Mesenchymal stem cell (in vitro differentiated cells and primary cell): ENCODE measurements around the gene ARL5B.

Source experiments
- DNase-seq: peaks from one replicate; pipeline ENCODE4 v3.0.0-alpha.2; 2013
- H2AFZ ChIP-seq: one replicate; pipeline ENCODE4 v1.6.1; 2013; ENCODE audit warnings: low read depth, mild to moderate bottlenecking, control low read depth, inconsistent platforms, low read length, moderate library complexity
- H2AK5ac ChIP-seq: 2 replicates; pipeline ENCODE4 v1.6.1; 2013; ENCODE audit warnings: low read length, moderate library complexity, mild to moderate bottlenecking, inconsistent platforms; ENCODE audit not compliant: severe bottlenecking
- H2BK120ac ChIP-seq: one replicate; pipeline ENCODE4 v1.6.1; 2013; ENCODE audit warnings: low read depth, mild to moderate bottlenecking, inconsistent platforms, low read length, moderate library complexity
- H2BK12ac ChIP-seq, 2 experiments: one replicate each; pipeline ENCODE4 v1.6.1; 2013; ENCODE audit warnings: inconsistent platforms in 2 of 2, low read length in 2 of 2, mild to moderate bottlenecking in 2 of 2, moderate library complexity in 2 of 2, control low read depth in 1 of 2
- H2BK15ac ChIP-seq: one replicate; pipeline ENCODE4 v1.6.1; 2013; ENCODE audit warnings: mild to moderate bottlenecking, low read depth, inconsistent platforms; ENCODE audit not compliant: poor library complexity, severe bottlenecking
- H2BK5ac ChIP-seq: 2 replicates; pipeline ENCODE4 v1.6.1; 2013; ENCODE audit warnings: low read depth, mild to moderate bottlenecking, low read length, control low read depth, inconsistent platforms; ENCODE audit not compliant: poor library complexity, severe bottlenecking
- H3K14ac ChIP-seq, 2 experiments: one replicate each; pipeline ENCODE4 v1.6.1; 2013; ENCODE audit warnings: inconsistent platforms in 2 of 2, low read length in 2 of 2, control low read depth in 1 of 2, mild to moderate bottlenecking in 1 of 2, moderate library complexity in 1 of 2
- H3K18ac ChIP-seq, 2 experiments: one replicate each; pipeline ENCODE4 v1.6.1; 2013; ENCODE audit warnings: inconsistent platforms in 2 of 2, low read length in 2 of 2, control low read depth in 1 of 2, low read depth in 1 of 2, mild to moderate bottlenecking in 1 of 2
- H3K23ac ChIP-seq, 2 experiments: one replicate each; pipeline ENCODE4 v1.6.1; 2013; ENCODE audit warnings: inconsistent platforms in 2 of 2, low read length in 2 of 2, mild to moderate bottlenecking in 2 of 2, moderate library complexity in 2 of 2, control low read depth in 1 of 2
- H3K27ac ChIP-seq: 2 replicates; pipeline ENCODE4 v1.5.1; 2013; ENCODE audit warnings: mild to moderate bottlenecking, moderate library complexity, low read length, control low read depth, inconsistent platforms; ENCODE audit not compliant: poor library complexity, severe bottlenecking
- H3K27me3 ChIP-seq, 2 experiments: 2 replicates each; pipeline versions ENCODE4 v1.6.1 to v1.7.0; 2013; ENCODE audit warnings: low read length in 2 of 2, mild to moderate bottlenecking in 2 of 2, moderate library complexity in 2 of 2, control low read depth in 1 of 2, inconsistent platforms in 1 of 2; ENCODE audit not compliant: control insufficient read depth in 1 of 2, insufficient read depth in 1 of 2
- H3K36me3 ChIP-seq, 2 experiments: 2 replicates each; pipeline versions ENCODE4 v1.6.1 to v1.7.0; 2013; ENCODE audit warnings: low read length in 2 of 2, control low read depth in 1 of 2, inconsistent platforms in 1 of 2, low read depth in 1 of 2, mild to moderate bottlenecking in 1 of 2; ENCODE audit not compliant: insufficient read depth in 2 of 2, control insufficient read depth in 1 of 2
- H3K4ac ChIP-seq, 2 experiments: one replicate each; pipeline ENCODE4 v1.6.1; 2013; ENCODE audit warnings: inconsistent platforms in 2 of 2, low read length in 2 of 2, mild to moderate bottlenecking in 2 of 2, moderate library complexity in 2 of 2, control low read depth in 1 of 2, low read depth in 1 of 2
- H3K4me1 ChIP-seq: 2 replicates; pipeline ENCODE4 v1.6.1; 2013; ENCODE audit warnings: low read depth, low read length, control low read depth; ENCODE audit not compliant: control insufficient read depth, insufficient read depth
- H3K4me2 ChIP-seq: 2 replicates; pipeline ENCODE4 v1.6.1; 2013; ENCODE audit warnings: low read length, mild to moderate bottlenecking, inconsistent platforms; ENCODE audit not compliant: poor library complexity, severe bottlenecking
- H3K4me3 ChIP-seq, 2 experiments: 2 replicates each; pipeline versions ENCODE4 v1.5.1 to v1.7.0; 2013; ENCODE audit warnings: low read length in 2 of 2, mild to moderate bottlenecking in 2 of 2, control low read depth in 1 of 2, low read depth in 1 of 2; ENCODE audit not compliant: insufficient read depth in 1 of 2
- H3K79me1 ChIP-seq: replicated peaks from 2 replicates; pipeline ENCODE4 v1.6.1; 2013; ENCODE audit warnings: mild to moderate bottlenecking, control low read depth, low read length, inconsistent platforms; ENCODE audit not compliant: poor library complexity, severe bottlenecking
- H3K9ac ChIP-seq: 2 replicates; pipeline ENCODE4 v1.7.0; 2013; ENCODE audit warnings: mild to moderate bottlenecking, low read length, moderate library complexity
- H3K9me3 ChIP-seq: 2 replicates; pipeline ENCODE4 v1.7.0; 2013; ENCODE audit warnings: mild to moderate bottlenecking, low read length; ENCODE audit not compliant: control insufficient read depth
- H4K8ac ChIP-seq: one replicate; pipeline ENCODE4 v1.6.1; 2013; ENCODE audit warnings: inconsistent platforms, mild to moderate bottlenecking, low read length, moderate library complexity
- H4K91ac ChIP-seq: one replicate; pipeline ENCODE4 v1.6.1; 2013; ENCODE audit warnings: mild to moderate bottlenecking, low read length, inconsistent platforms
- WGBS: methylation state at CpG from one replicate; pipeline ENCODE4 v1.1.7; 2013; ENCODE audit warnings: mixed read lengths; 5-methylcytosine and 5-hydroxymethylcytosine counted together

The ARL5B gene

DNA sequence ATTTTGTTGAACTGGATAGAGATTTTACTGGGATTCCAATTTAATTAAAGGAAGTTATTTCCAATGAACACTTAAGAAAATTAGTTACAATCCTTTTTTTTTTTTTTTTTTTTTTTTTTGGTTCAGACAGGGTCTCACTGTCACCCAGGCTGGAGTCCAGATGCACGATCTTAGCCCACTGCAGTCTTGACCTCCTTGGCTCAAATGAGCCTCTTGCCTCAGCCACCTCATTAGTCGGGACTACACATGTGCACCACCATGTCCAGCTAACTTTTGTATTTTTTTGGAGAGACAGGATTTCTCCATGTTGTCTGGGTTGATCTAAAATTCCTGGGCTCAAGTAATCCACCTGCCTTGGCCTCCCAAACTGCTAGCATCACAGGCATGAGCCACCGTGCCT lies 2.5 kb upstream of the ARL5B start:
- Histone ChIP-seq H3K4me2 (no peak overlapping the region), H4K8ac (no peak overlapping the region), H3K27me3 (no peaks in the 10 kb centered on the region), H3K36me3 (no peaks in the 10 kb centered on the region), H3K9me3 (no peaks in the 10 kb centered on the region), H3K14ac (no peak overlapping the region), H2BK5ac (no peak overlapping the region), H3K79me1 (peaks cover 5% of the 10 kb centered on the region), H3K4ac (no peak overlapping the region), H4K91ac (no peak overlapping the region), H3K18ac (no peak overlapping the region), H2BK12ac (no peak overlapping the region), H3K4me3 (no peak overlapping the region), H2AK5ac (no peak overlapping the region), H2BK120ac (no peak overlapping the region), H3K4me1 (peaks cover 7% of the 10 kb centered on the region), H3K23ac (no peak overlapping the region), H2BK15ac (no peak overlapping the region), H3K27ac (no peak overlapping the region), H2AFZ (no peak overlapping the region), H3K9ac (no peak overlapping the region)
- DNase-seq, result no peak
- WGBS, result 67% methylated on average over 1 of the region's 3 CpGs

- peak overlapping the region; percentile 81 to 96 for H3K18ac ChIP-seq
- H3K27ac ChIP-seq, result peak overlapping the region; percentile 82
- H3K4ac ChIP-seq, result peak overlapping the region; percentile 52 to 82
- DNase-seq, result peak; percentile 46
- 58% methylated on average over 19 of the region's 23 CpGs for WGBS
- peak overlapping the region; percentile 80 for H2BK120ac ChIP-seq
- peak overlapping the region; percentile 93 for H4K8ac ChIP-seq
- H3K9me3 ChIP-seq, result no peaks in the 10 kb centered on the region
- H2AFZ ChIP-seq, result peak overlapping the region; percentile 8
- peak overlapping the region; percentile 83 for H2AK5ac ChIP-seq
- H2BK12ac ChIP-seq, result peak overlapping the region in 1 of 2 experiments; percentile 73
- peaks cover 7% of the 10 kb centered on the region for H3K4me1 ChIP-seq
- H3K79me1 ChIP-seq, result peaks cover 4% of the 10 kb centered on the region
- H3K4me3 ChIP-seq, result peak overlapping the region; percentile 89 to 95
- H3K36me3 ChIP-seq, result no peaks in the 10 kb centered on the region
- no peak overlapping the region for H3K23ac ChIP-seq
- H2BK5ac ChIP-seq, result peak overlapping the region; percentile 39
- H3K9ac ChIP-seq, result peak overlapping the region; percentile 100
- peak overlapping the region in 1 of 2 experiments; percentile 77 for H3K14ac ChIP-seq
- H3K4me2 ChIP-seq, result peak overlapping the region; percentile 85
- H2BK15ac ChIP-seq, result no peak overlapping the region
- H4K91ac ChIP-seq, result peak overlapping the region; percentile 82
- no peaks in the 10 kb centered on the region for H3K27me3 ChIP-seq
Observed at GRCh38 chr10:18658271-18659124, 733 bp upstream of the ARL5B start.

DNA sequence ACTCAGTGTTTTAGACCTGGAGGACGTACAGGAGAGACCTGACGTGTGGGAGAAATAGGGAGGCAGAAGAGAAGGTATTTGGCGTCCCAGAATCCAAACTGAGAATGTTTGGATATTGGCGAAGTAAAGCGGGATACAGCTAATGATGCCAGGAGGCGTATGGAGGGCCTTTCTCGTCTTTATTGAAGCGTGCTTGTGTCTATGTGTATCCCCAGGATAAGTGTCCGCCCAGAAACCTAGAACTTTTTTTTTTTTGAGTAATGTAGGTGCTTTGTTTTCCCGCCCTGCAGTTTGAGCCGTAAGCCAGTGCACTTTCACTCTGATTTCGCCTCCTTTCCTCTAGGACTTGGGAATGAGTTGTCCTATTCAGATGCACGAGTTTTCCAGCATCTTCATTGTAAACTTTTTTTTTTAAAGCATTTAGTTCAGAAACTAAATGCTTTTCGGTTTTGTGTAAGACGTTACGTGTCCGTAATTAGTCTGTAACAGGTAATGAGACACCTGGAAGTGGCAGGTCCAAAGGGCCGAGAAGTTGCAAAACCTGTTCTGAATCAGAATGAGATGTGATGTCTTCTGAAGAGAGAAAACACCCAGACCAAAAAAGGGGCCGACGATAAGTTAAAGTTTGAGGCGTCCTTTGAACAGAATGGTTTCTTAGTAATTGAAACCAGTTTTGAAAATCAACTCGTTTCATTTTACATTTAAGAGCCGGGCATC lies 746 bp downstream of the ARL5B start:
- H3K27me3 ChIP-seq, result no peaks in the 10 kb centered on the region
- no peak overlapping the region for H2BK12ac ChIP-seq
- peak overlapping the region; percentile 88 to 92 for H3K18ac ChIP-seq
- peak overlapping the region; percentile 54 to 77 for H3K4ac ChIP-seq
- peak overlapping the region; percentile 53 for H3K27ac ChIP-seq
- peak overlapping the region; percentile 79 for H2AFZ ChIP-seq
- WGBS, result 6% methylated on average over 21 of the region's 23 CpGs
- peak overlapping the region; percentile 100 for H3K9ac ChIP-seq
- peak overlapping the region; percentile 91 for H3K4me2 ChIP-seq
- H3K9me3 ChIP-seq, result no peaks in the 10 kb centered on the region
- H3K14ac ChIP-seq, result peak overlapping the region in 1 of 2 experiments; percentile 35
- peak overlapping the region; percentile 69 for H4K8ac ChIP-seq
- peak overlapping the region; percentile 94 for H2BK120ac ChIP-seq
- H2AK5ac ChIP-seq, result no peak overlapping the region
- H3K36me3 ChIP-seq, result no peaks in the 10 kb centered on the region
- no peak overlapping the region for H2BK5ac ChIP-seq
- peak overlapping the region; percentile 78 for H4K91ac ChIP-seq
- H2BK15ac ChIP-seq, result peak overlapping the region; percentile 60
- peak overlapping the region; percentile 89 to 95 for H3K4me3 ChIP-seq
- peaks cover 4% of the 10 kb centered on the region for H3K79me1 ChIP-seq
- H3K4me1 ChIP-seq, result peaks cover 7% of the 10 kb centered on the region
- peak overlapping the region in 1 of 2 experiments; percentile 91 for H3K23ac ChIP-seq
- peak; percentile 57 for DNase-seq
